Fibroblast of lung (primary cell): ENCODE measurements around the gene CDK6. TPM values are rescaled to one million over a fixed set of nuclear protein-coding genes. Genes with fewer than 3 reads are reported as not detected.

Experiments used
- DNase-seq, 2 donors: peaks; one replicate each; pipeline versions ENCODE4 v3.0.0 to v3.0.0-alpha.2; 2010; ENCODE audit warnings: low read depth in 2 of 2
- H2AFZ ChIP-seq: 2 replicates; pipeline ENCODE4 v1.5.1; 2012; ENCODE audit warnings: low read length, control low read depth, inconsistent platforms
- H3K27ac ChIP-seq: 2 replicates; pipeline ENCODE4 v1.5.1; 2011; ENCODE audit warnings: low read length, control low read depth; ENCODE audit not compliant: insufficient read depth
- H3K27me3 ChIP-seq: 2 replicates; pipeline ENCODE4 v1.5.1; 2011; ENCODE audit warnings: mild to moderate bottlenecking, low read length; ENCODE audit not compliant: control insufficient read depth, insufficient read depth
- H3K36me3 ChIP-seq: 2 replicates; pipeline ENCODE4 v1.5.1; 2011; ENCODE audit warnings: low read length; ENCODE audit not compliant: control insufficient read depth, insufficient read depth
- H3K4me1 ChIP-seq: 2 replicates; pipeline ENCODE4 v1.5.1; 2011; ENCODE audit warnings: low read length; ENCODE audit not compliant: control insufficient read depth, insufficient read depth; ENCODE audit errors: extremely low read depth
- H3K4me2 ChIP-seq: 2 replicates; pipeline ENCODE4 v1.5.1; 2011; ENCODE audit warnings: low read length, control low read depth; ENCODE audit not compliant: insufficient read depth; ENCODE audit errors: extremely low read depth
- H3K4me3 ChIP-seq, 4 experiments: fragments of 200-600 bp in 1 of 4; sonication (generic) in 1 of 4; replicated peaks in 1 of 4; 2 replicates each; pipeline ENCODE4 v1.5.1; 2011 to 2016; ENCODE audit warnings: low read length in 4 of 4, low read depth in 3 of 4, mild to moderate bottlenecking in 3 of 4, control low read depth in 2 of 4, inconsistent platforms in 1 of 4, mixed read lengths in 1 of 4; ENCODE audit not compliant: insufficient read depth in 1 of 4; ENCODE audit errors: control extremely low read depth in 1 of 4
- H3K79me2 ChIP-seq: 2 replicates; pipeline ENCODE4 v1.5.1; 2012; ENCODE audit warnings: mild to moderate bottlenecking, low read length, inconsistent platforms; ENCODE audit not compliant: control insufficient read depth, insufficient read depth
- H3K9ac ChIP-seq: 2 replicates; pipeline ENCODE4 v1.5.1; 2011; ENCODE audit warnings: mild to moderate bottlenecking, low read length, control low read depth; ENCODE audit not compliant: insufficient read depth
- H3K9me3 ChIP-seq: 2 replicates; pipeline ENCODE4 v1.5.1; 2012; ENCODE audit warnings: low read depth, low read length; ENCODE audit not compliant: control insufficient read depth, insufficient read depth
- H4K20me1 ChIP-seq: 2 replicates; pipeline ENCODE4 v1.5.1; 2011; ENCODE audit warnings: low read length; ENCODE audit not compliant: control insufficient read depth, insufficient read depth; ENCODE audit errors: extremely low read depth
- CTCF ChIP-seq, 2 donors: IDR thresholded peaks in 1 of 2; conservative IDR thresholded peaks in 1 of 2; 1 replicate in 1 of 2; 2 replicates in 1 of 2; pipeline ENCODE4 v1.5.1; 2011 to 2012; ENCODE audit warnings: low read length in 2 of 2, control low read depth in 1 of 2, inconsistent platforms in 1 of 2, low read depth in 1 of 2, mild to moderate bottlenecking in 1 of 2
- EZH2 ChIP-seq: IDR thresholded peaks from 2 replicates; pipeline ENCODE4 v1.5.1; 2012; ENCODE audit warnings: low read length, control low read depth, mild to moderate bottlenecking; ENCODE audit errors: missing control alignments
- polyA plus RNA-seq, 2 donors: library from polyadenylated mRNA; depleted of rRNA in 1 of 2; stranded (reverse) in 1 of 2; unstranded in 1 of 2; fragments of >200 nt; gene quantifications; 2 replicates each; pipeline ENCODE4 v1.2.1, GENCODE V29; 2011 to 2012; ENCODE audit warnings: missing spikeins in 1 of 2
- total RNA-seq: library from RNA; depleted of rRNA; stranded (reverse); fragments of >200 nt; gene quantifications from 2 replicates; pipeline ENCODE4 v1.2.1, GENCODE V29; 2014

Gene CDK6
- total and polyA plus RNA-seq, 2 donors (not counting 1 experiment from before 2014, with no cell fraction given) = 17.8 to 19.2 TPM

GRCh38 chr7:92678291-92678920 is 158.0 kb downstream of the CDK6 start:
- TF ChIP-seq CTCF (conservative IDR thresholded peaks at IDR 0.05 in 1 of 2, IDR thresholded peaks at IDR 0.05 in 1 of 2; ENCODE audit: low read depth in 1 of 2, low read length in 2 of 2) (no peak), EZH2 (no peak)
- no peaks in the 10 kb centered on the region for H3K79me2 ChIP-seq

GRCh38 chr7:92674379-92674778 is 162.0 kb downstream of the CDK6 start:
- TF ChIP-seq EZH2 (no peak), CTCF (conservative IDR thresholded peaks at IDR 0.05 in 1 of 2, IDR thresholded peaks at IDR 0.05 in 1 of 2; ENCODE audit: low read depth in 1 of 2, low read length in 2 of 2) (no peak)
- DNase-seq = no peak
- Histone ChIP-seq H2AFZ (no peak overlapping the region), H3K4me2 (no peak overlapping the region), H3K36me3 (no peaks in the 10 kb centered on the region), H3K79me2 (no peaks in the 10 kb centered on the region), H3K9me3 (no peaks in the 10 kb centered on the region), H4K20me1 (no peaks in the 10 kb centered on the region), H3K27ac (no peak overlapping the region), H3K4me3 (no peak overlapping the region), H3K9ac (no peak overlapping the region), H3K27me3 (no peaks in the 10 kb centered on the region), H3K4me1 (peaks cover 2% of the 10 kb centered on the region)

More at GRCh38 chr7:92678291-92678920, 158.0 kb downstream of the CDK6 start:
- no peaks in the 10 kb centered on the region for H3K36me3 ChIP-seq
- no peaks in the 10 kb centered on the region for H3K27me3 ChIP-seq
- DNase-seq = no peak
- no peak overlapping the region for H3K27ac ChIP-seq
- H2AFZ ChIP-seq = no peak overlapping the region
- H3K4me2 ChIP-seq = no peak overlapping the region
- H3K4me1 ChIP-seq = no peaks in the 10 kb centered on the region
- H3K9ac ChIP-seq = no peak overlapping the region
- no peaks in the 10 kb centered on the region for H3K9me3 ChIP-seq
- H4K20me1 ChIP-seq = no peaks in the 10 kb centered on the region
- H3K4me3 ChIP-seq = no peak overlapping the region

- no peak overlapping the region for H3K4me3 ChIP-seq
These were observed 164.7 kb downstream of the CDK6 start for GRCh38 chr7:92671505-92672169.

More at GRCh38 chr7:92671505-92672169, 164.7 kb downstream of the CDK6 start:
- H3K36me3 ChIP-seq = no peaks in the 10 kb centered on the region
- H3K4me1 ChIP-seq = peaks cover 11% of the 10 kb centered on the region
- H3K4me2 ChIP-seq = no peak overlapping the region
- no peaks in the 10 kb centered on the region for H3K27me3 ChIP-seq
- H3K9me3 ChIP-seq = no peaks in the 10 kb centered on the region
- H3K79me2 ChIP-seq = no peaks in the 10 kb centered on the region
- H3K27ac ChIP-seq = no peak overlapping the region
- no peak overlapping the region for H3K9ac ChIP-seq
- no peak for TF ChIP-seq CTCF (conservative IDR thresholded peaks at IDR 0.05 in 1 of 2, IDR thresholded peaks at IDR 0.05 in 1 of 2; ENCODE audit: low read depth in 1 of 2, low read length in 2 of 2)
- no peak for TF ChIP-seq EZH2
- no peak overlapping the region for H2AFZ ChIP-seq
- no peak for DNase-seq
- no peaks in the 10 kb centered on the region for H4K20me1 ChIP-seq
